HG03565 (cell line): ENCODE data around the gene PALD1.

Source experiments
- ATAC-seq: cut with Tn5 transposase; IDR thresholded peaks from one replicate; pipeline ENCODE4 v1.9.1; 2021; ENCODE audit warnings: mild to moderate bottlenecking, moderate library complexity; ENCODE audit not compliant: unreplicated experiment

The PALD1 gene

DNA sequence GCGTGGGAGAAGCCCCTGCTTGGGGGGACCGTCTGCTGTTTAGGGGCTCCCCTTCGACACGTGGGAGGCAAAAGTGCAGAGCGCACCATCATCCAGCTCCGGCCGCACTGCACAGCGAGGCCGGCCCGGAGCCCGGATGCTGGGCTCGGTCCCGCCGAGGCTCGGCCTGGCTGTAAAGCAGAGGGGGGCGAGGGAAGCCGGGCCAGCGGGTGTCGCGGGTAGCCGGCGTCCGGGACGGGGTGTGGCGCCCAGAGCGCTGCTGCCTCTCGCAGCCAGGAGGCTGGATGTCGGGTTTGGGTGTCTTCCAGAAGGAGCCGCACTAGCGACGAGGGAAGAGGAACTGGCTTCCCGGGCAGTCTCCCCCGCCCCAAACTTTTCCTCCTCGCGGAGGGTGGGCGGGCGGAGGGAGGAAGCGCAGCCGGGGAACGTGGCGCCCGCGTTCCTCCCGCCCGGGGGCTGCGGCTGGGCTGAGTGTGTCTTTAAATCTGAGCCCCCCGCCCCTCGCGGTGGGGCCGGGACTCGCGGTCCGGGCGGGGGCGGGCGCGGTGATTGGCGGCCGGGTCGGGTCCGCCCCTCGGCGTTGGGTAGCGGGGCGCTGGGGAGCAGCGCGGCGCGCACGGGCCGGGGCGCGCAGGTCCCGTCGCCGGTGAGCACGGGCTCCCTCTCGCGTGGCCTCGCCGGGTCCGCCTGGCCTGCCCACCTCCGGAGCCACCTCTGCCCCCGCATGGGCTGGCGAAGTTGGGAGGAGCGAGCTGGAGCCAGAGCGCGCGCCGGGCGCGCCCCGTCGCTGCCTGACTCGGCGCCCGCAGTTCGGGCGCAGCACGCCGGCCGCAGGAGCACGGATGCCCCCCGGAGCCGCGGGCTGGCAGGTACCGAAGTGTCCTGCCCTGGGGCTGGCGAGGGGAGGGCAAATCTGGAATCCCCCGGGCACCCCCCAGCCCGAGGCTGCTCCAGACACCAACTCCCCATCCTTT is at the start of gene PALD1:
Gene PALD1, plus strand, starts transcription at position 577 of the 974 bp plus-strand sequence. CDS start 47,185 bp downstream, outside the sequence.
- no peak for ATAC-seq

DNA sequence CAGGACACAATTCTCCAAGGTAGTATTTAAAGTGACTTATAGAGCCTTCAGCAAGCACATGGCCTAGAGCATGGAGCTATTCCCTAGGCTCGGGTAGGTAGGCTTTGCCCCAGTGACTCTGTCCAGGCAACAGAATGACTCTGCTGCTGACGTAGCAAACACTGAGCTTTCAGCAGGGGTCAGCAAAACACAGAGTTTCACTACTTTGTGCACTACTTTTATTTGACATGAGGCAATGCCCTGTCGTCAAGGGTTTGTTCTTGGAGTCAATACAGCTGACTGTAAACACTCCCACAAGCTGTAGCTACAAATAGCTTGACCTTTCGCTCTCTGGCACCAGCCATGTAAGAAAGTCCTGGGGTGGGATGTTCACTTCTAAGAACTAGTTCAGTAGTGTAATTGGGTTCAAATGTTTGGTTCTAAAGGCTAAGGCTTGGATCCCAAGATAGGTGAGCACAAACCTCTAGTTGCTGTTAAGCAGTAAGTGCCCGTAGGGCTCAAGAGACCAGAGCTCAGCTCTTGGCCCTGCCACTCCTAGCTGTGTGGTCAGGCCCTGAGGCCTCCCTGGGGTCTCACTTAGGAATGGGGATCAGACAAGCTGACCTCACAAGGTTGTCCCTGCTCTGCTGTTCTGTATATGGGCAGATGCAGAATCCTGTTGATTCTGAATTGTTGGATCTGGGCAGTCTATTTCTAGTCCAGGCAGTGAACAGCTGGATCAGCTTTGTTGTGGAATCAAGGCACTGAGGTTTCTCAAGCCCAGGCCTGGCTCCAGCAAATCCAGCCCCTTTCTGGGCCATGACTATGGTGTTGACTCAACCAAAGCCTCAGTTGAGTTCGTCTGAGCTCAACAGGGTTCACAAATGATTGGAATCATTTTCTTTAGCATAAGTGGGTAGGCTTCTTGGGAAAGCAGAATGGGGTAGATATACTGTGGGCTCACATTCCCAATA is 47.8 kb upstream of the PALD1 start:
- ATAC-seq, result no peak

DNA sequence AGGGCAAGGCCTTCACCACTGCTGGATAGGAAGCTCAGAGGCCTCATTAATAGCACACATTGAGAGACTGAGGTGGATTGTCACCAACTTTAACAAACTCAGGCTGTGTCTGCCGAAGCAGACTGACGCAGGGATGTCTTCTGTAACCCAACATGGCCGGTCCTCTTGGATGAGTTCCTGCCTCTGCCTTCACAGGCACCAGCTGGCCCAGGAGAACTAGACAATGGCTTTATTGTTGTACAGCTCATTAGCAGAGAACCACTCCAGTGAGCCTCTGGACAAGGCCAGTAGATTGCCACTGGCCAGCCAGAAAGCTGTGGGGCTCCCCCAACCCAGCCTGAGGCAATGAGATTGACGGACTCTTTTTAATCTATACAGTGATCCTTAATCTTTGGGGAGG is 46.5 kb upstream of the PALD1 start:
- no peak for ATAC-seq

DNA sequence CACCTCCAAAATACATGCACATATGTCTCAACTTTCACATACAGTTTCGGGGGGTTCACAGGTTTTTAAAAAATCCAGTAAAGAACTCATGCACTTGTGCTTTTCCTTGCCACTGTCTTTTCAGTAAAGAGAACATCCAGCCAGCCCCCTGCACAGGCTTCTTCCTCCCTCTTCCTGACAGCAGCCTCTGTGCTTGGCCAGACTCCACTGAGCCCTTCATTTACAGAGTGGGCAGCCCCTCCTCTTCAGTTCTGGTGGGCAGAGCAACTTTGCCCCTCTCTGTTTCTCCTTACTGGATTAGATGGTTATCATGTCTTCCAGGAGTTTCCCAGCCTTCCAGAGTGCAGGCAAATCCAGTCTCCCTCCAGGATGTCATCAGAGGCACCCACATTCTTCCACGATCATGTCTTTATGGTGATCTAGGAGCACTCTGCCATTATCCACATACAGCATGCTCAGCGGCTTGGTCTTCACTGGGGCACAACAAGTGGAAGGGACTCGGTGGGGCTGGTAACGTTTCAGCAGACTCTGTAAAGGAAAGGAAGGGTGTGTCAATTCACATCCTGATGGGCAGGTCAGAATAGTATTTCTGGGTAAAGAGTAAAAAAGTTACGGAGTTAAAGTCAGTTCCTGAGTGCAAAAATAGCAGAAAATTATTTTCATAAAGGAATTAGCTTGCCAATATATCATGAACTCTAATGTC is 45.9 kb upstream of the PALD1 start:
- ATAC-seq, result no peak

- ATAC-seq, result no peak
These were observed 44.8 kb upstream of the PALD1 start for GRCh38 chr10:70433581-70434280.

GRCh38 chr10:70435241-70436085 is 43.1 kb upstream of the PALD1 start:
- no peak for ATAC-seq

DNA sequence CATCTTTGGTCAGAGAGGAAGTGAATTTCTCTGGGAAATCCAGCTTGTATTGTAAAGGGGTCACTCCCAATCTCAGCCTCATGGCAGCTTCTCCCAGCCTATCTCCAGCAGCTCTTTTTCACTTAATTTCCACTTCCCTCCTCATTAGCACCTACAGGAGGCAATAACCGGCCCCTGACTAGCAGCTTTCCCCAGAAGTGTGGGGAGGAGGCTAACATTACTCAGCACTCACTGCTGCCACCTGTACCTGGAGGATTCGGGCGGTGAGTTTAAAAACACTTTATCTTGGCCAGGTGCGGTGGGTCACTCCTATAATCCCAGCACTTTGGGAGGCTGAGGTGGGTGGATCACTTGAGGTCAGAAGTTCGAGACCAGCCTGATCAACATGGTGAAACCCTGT is 40.8 kb upstream of the PALD1 start:
- ATAC-seq, result no peak

DNA sequence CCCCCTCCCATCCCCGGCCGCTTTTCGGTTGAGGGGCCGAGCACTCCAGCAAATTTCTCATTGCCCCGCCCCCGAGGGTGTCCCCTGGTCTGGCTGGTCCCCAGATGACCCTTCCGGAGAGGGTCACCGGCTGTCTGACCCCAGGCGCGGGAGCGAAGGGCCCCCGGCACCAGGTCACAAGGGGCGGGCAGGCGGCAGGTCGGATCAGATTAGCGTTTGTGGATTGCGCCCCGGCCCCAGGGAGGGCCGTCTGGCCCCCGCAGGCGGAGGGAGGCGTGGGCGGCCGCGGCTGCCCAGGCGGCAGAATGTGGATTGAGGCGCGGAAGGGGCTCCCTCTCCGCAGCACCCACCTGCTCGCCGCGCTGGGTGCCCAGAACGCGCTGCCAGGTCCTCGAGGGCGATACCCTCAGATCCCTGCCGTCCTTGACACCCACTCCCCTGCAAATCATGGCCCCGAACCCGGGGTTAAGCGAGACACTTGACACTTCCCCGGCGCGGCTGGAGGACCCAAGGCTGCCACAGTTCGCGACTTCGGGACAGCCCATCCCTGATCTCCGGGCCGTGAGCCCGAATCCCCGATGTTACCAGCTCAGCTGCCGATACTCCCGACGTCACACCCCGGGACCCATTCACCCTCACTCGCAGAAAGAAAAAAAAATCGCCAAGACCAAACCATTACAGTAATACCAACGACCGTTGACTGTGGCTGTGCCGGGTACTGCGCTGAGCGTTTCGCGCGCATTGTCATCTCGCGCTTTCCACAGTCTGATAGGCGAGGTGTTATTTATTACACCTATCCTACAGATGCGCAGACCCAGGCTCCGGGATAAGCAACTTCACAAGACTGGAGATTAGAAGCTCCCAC is 38.0 kb upstream of the PALD1 start:
- no peak for ATAC-seq

DNA sequence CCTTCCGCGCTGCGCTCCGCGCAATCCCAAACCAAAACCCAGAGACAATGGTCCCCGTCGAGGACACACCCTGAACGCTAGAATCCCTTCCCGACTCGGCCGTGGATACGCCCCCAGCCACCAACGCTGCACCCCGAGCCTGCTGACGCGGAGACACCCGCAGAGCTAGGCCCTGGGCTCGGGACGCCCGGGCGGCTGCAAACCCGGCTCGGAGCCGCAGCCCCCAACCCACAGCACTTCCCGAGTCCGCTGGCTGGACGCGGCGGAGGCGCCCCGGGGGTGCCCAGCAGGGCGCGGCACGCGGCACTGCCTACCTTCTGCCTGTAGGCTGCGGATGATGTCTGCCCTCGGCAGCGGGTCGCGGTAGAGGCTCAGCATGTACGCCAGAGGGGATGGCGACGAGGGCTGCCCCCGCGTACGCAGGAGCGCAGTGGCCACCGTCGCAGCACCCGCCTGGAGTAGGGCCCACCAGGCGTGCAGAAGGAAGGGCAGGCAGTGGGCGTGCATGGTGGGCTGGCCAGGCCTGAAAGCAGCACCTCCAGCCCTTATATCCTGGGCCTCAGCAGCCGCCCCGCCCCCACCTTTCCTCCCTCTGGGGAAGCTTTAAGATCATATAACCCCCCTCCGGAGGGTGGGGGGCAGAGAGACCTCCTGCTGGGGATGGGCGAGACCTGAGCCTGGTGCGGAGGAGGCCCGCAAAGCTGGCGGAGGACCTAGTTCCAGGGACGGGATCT is 37.2 kb upstream of the PALD1 start, which contains the start of gene NODAL:
Gene NODAL, minus strand, starts transcription at position 521 of the 734 bp plus-strand sequence. Its CDS starts 14 bp downstream, at position 507.
- ATAC-seq, result no peak

DNA sequence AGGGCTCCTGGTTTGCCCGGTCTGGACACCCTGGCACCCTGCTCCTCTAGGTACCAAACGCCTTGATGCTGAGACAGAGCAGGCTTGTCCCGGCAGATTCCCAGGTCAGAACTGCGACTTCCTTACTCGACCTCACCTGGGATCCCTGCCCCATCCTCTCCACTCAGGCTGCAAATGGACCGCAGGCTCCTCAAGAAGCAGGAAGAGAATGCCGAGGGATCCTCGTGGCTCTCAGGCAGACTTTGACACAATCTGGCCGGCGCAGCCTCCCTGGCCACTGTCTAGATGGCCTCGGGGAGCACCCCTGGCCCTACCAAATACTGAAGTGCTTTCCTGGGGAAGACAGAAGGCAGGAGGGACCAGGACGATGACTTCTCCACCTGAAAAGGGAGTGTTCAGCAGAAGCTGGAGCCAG is 36.7 kb upstream of the PALD1 start:
- ATAC-seq, result no peak

DNA sequence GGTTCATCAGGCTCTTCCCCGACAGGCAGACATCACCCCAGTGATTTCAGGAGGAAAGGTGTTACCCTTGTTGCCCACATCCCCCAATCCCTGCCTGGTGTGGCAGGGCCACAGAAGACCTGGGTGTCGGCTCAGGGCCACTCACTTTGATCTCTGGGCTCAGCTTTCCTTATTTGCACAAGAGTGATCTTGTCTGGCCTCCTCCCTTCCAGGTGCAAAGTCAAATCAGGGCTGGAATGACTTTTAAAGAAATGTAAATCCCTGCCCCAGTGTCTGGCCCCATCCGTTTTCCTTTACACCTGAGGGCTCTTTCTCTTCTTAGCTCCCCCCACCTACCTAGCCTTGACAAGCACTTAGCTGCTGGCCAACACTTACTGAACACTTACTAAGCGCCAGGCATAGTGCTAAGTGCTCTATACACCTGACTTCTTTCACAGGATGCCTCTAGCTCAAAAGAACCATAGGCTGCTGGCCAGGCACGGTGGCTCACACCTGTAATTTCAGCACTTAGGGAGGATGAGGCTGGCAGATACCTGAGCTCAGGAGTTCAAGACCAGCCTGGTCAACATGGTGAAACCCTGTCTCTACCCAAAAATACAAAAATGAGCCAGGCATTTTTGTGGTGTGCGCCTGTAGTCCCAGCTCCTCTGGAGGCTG is 36.1 kb upstream of the PALD1 start:
- no peak for ATAC-seq

DNA sequence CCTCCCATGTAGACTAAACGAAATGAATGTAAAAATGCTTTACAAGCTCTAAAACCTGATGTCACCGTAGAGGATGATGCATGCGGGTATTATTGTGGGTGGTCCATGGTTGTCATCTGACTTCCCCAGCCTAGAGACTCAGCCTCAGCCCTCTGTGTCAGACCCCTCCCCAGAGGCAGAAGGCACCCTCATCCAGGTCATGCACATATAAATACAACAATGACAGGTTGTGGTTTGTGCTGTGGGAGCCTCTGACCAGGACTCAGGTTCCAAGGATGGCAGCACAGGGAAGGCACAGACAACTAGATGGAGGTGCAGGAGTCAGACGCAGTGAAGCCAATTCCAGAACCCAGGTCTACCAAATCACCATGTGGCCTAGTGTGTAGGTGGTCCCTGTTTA is 33.8 kb upstream of the PALD1 start:
- ATAC-seq, result no peak

DNA sequence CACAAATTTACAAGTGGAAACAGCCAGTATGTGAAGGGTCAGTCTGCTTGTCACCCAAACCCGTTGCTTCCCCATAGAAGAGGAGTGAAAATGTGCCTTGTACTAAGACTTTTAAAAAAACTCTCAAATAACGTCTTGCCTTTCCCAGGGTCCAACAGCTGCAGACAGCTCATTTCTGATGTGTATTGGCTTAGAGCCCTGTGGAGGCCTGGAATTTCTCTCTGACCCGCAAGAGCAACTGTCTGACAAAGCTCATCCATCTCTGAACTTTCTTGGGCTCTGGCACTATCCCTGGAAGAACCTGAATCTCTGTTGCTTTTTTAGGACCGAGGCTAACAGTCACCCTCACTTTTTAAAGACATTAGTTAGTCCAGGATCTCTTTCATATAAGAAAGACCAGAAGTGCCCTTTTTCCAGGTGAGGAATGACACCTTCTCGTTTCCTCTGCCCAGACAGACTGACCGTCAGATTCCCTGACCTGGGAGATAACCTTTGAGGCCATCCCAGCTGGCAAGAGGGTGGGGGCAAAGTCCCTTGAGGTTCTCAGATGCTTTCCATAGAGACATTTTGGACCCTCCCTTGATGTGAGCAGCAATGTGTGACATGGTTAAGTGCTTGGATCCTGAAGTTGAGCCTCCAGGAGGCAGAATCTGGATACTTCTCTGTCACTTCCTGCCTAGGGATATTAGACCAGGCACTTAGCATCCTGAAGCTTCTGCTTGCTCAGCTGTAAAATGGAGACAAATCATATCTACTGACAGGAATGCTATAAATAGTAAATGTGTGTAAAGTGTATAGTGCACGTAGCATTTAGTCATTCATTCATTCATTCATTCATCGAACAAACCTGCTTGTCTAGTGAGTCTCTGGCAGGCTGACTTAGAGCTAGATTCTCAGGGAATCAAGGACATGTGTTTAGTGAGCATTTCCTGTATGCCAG is 32.6 kb upstream of the PALD1 start:
- no peak for ATAC-seq

GRCh38 chr10:70448236-70448635 is 30.3 kb upstream of the PALD1 start:
- ATAC-seq, result no peak

DNA sequence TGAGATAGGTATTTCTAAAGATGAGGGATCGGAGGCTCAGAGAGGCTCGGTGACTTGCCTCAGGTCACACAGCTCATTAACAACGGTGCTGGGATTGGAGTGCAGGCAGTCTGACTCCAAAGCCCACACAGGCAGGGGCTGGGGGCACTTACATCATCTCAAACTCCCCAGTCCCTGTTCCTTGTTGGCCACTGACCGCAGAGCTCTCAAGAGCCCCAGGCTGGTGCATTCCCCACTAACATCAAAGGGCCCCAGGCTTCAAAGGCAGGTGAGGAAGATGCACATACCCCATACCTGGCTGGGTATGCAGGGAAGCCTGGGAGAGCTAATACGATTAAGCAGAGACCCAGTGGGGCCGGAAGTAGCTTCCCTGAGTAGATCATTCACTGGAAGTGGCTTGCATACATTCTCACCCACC is 23.3 kb upstream of the PALD1 start:
- no peak for ATAC-seq

- ATAC-seq, result no peak
These were observed 22.4 kb upstream of the PALD1 start for GRCh38 chr10:70456164-70456563.
